GM13976 (cell line): ENCODE data around the gene CDC37L1.

Source experiments
- DNase-seq: peaks from one replicate; pipeline ENCODE4 v3.0.0; 2012; ENCODE audit warnings: low spot score
- in situ Hi-C: fragments of 300-500 bp; cut with MboI; formaldehyde crosslinking; loops from one replicate; pipeline ENCODE4 v1.12.0; 2022; ENCODE audit warnings: low sequenced_read_pairs, mixed read lengths, inconsistent platforms; ENCODE audit not compliant: unreplicated experiment
- TF ChIP-seq, protein P1 (sequence below): IDR thresholded peaks from 2 replicates; pipeline ENCODE4 v1.5.1; 2012; ENCODE audit warnings: borderline replicate concordance, mild to moderate bottlenecking; ENCODE audit not compliant: insufficient read depth; ENCODE audit errors: extremely low read depth, missing control alignments, control extremely low read depth

CDC37L1 gene

GRCh38 chr9:4717815-4718214, 38.4 kb downstream of the CDC37L1 start:
- no peak for DNase-seq
- TF ChIP-seq, protein P1, sequence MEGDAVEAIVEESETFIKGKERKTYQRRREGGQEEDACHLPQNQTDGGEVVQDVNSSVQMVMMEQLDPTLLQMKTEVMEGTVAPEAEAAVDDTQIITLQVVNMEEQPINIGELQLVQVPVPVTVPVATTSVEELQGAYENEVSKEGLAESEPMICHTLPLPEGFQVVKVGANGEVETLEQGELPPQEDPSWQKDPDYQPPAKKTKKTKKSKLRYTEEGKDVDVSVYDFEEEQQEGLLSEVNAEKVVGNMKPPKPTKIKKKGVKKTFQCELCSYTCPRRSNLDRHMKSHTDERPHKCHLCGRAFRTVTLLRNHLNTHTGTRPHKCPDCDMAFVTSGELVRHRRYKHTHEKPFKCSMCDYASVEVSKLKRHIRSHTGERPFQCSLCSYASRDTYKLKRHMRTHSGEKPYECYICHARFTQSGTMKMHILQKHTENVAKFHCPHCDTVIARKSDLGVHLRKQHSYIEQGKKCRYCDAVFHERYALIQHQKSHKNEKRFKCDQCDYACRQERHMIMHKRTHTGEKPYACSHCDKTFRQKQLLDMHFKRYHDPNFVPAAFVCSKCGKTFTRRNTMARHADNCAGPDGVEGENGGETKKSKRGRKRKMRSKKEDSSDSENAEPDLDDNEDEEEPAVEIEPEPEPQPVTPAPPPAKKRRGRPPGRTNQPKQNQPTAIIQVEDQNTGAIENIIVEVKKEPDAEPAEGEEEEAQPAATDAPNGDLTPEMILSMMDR = no peak
- in situ Hi-C loops = no loop called here

- in situ Hi-C loops = no loop called here
- TF ChIP-seq, protein P1 = no peak
- DNase-seq = no peak
These were observed 39.5 kb downstream of the CDC37L1 start for GRCh38 chr9:4718911-4719310.

DNA sequence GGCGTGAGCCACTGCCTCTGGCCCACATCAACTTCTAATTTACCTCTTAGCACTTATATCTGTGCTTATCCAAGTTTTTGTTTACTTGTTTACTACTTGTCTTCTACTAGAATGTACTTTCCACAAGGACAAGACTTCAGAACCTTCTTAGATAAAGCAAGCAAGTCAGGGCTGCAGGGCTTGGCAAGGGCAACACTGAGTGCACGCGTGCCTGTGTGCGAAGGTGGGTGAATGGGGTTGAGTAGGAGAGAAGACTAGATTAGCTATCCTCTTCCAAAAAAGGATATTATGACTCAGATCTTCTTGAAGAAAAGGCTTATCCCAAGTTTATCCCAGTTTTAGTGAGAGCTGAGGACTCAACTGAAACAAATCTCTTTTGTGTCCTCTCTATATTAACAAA, 42.4 kb downstream of the CDC37L1 start:
- in situ Hi-C loops = no loop called here
- DNase-seq = no peak
- TF ChIP-seq, protein P1 = no peak

GRCh38 chr9:4725706-4726442, 46.5 kb downstream of the CDC37L1 start:
- TF ChIP-seq, protein P1 = no peak
- no peak for DNase-seq
- in situ Hi-C loops = no loop called here

GRCh38 chr9:4727593-4727992, 48.2 kb downstream of the CDC37L1 start:
- TF ChIP-seq, protein P1 = no peak
- in situ Hi-C loops = no loop called here
- no peak for DNase-seq

DNA sequence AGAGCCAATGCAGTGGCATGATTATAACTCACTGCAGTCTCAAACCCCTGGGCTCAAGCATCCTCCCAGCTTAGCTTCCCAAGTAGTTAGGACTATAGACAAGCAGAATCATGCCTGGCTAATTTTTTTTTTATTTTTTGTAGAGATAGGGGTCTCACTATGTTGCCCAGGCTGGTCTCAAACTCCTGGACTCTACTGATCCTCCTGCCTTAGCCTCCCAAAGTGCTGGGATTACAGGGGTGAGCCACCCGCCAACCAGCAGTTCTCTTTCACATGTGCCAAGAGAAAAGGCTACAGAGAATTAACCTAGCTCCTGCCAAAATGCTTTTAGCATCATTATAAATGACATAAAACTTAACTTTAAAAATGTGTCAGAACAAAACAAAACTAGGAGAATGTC, 53.5 kb downstream of the CDC37L1 start:
- in situ Hi-C loops = no loop called here
- TF ChIP-seq, protein P1 = no peak
- no peak for DNase-seq
